ENCODE results near the gene MRI1. TPM values are rescaled to one million over a fixed set of nuclear protein-coding genes. Genes with fewer than 3 reads are reported as not detected.

Gene MRI1
- total and polyA plus RNA-seq, 4 donors = 16.3 to 50.0 (median 17.7) TPM

DNA sequence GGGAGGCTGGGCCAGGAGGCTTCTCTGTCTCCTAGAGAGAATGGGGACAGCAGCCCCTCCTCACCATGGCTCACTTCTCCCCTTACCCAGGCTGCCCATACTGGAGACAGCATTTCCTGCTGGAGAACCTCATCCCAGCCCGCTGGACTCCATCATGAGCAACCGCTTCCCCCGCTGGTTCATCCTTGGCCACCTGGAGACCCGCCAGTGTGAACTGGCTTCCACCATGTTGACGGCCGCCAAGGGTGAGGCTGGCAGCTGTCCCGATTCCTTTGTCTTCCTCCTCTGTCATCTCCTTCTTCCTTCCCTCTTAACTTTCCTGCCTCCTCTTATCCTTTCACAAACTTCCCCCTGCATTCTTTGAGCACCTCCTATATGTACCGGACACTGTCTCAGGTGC, 58.9 kb downstream of the MRI1 start:
- Histone ChIP-seq H3K9me3 (ENCODE audit: control insufficient read depth in 4 of 4, low read length in 3 of 4) (no peaks in the 10 kb centered on the region), H3K36me3 (ENCODE audit: control insufficient read depth in 4 of 4, insufficient read depth in 3 of 4, low read depth in 1 of 4, low read length in 3 of 4) (peaks cover 0 to 1% (median 0%) of the 10 kb centered on the region in 4 donors), H3K27me3 (ENCODE audit: control insufficient read depth in 4 of 4, insufficient read depth in 4 of 4, low read length in 3 of 4) (no peaks in the 10 kb centered on the region), H3K9ac (ENCODE audit: low read depth in 1 of 2, low read length in 2 of 2) (no peak overlapping the region), H3K27ac (ENCODE audit: low read depth in 1 of 2, low read length in 2 of 2) (no peak overlapping the region), H3K4me3 (ENCODE audit: low read depth in 1 of 3, low read length in 3 of 3) (no peak overlapping the region), H3K4me1 (ENCODE audit: control insufficient read depth in 4 of 4, insufficient read depth in 4 of 4, low read length in 3 of 4) (no peaks in the 10 kb centered on the region)
- WGBS = 87% methylated on average over 8 of the region's 8 CpGs
- no peak for DNase-seq (ENCODE audit: low spot score)
- no peak for TF ChIP-seq EGR1 (IDR thresholded peaks at IDR 0.05; ENCODE audit: low read depth in 2 of 2)
- no peak for TF ChIP-seq ATF3 (IDR thresholded peaks at IDR 0.05)
- no peak for TF ChIP-seq HNF4G (IDR thresholded peaks at IDR 0.05)
- TF ChIP-seq SP1 (IDR thresholded peaks at IDR 0.05) = no peak
- no peak for TF ChIP-seq ZBTB33 (IDR thresholded peaks at IDR 0.05)
- TF ChIP-seq JUND (IDR thresholded peaks at IDR 0.05) = no peak
- TF ChIP-seq TAF1 (conservative IDR thresholded peaks at IDR 0.05) = no peak
- no peak for TF ChIP-seq CTCF (IDR thresholded peaks at IDR 0.05; ENCODE audit: low read depth, low read length, missing input control)
- no peak for TF ChIP-seq FOXA2 (IDR thresholded peaks at IDR 0.05)
- no peak for TF ChIP-seq GABPA (IDR thresholded peaks at IDR 0.05 in 1 of 2, conservative IDR thresholded peaks at IDR 0.05 in 1 of 2)
- TF ChIP-seq, protein P1, sequence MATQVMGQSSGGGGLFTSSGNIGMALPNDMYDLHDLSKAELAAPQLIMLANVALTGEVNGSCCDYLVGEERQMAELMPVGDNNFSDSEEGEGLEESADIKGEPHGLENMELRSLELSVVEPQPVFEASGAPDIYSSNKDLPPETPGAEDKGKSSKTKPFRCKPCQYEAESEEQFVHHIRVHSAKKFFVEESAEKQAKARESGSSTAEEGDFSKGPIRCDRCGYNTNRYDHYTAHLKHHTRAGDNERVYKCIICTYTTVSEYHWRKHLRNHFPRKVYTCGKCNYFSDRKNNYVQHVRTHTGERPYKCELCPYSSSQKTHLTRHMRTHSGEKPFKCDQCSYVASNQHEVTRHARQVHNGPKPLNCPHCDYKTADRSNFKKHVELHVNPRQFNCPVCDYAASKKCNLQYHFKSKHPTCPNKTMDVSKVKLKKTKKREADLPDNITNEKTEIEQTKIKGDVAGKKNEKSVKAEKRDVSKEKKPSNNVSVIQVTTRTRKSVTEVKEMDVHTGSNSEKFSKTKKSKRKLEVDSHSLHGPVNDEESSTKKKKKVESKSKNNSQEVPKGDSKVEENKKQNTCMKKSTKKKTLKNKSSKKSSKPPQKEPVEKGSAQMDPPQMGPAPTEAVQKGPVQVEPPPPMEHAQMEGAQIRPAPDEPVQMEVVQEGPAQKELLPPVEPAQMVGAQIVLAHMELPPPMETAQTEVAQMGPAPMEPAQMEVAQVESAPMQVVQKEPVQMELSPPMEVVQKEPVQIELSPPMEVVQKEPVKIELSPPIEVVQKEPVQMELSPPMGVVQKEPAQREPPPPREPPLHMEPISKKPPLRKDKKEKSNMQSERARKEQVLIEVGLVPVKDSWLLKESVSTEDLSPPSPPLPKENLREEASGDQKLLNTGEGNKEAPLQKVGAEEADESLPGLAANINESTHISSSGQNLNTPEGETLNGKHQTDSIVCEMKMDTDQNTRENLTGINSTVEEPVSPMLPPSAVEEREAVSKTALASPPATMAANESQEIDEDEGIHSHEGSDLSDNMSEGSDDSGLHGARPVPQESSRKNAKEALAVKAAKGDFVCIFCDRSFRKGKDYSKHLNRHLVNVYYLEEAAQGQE (IDR thresholded peaks at IDR 0.05) = no peak
- TF ChIP-seq FOXA1 (IDR thresholded peaks at IDR 0.05) = no peak
- no peak for TF ChIP-seq RXRA (IDR thresholded peaks at IDR 0.05)
- no peak for TF ChIP-seq NR2F2 (IDR thresholded peaks at IDR 0.05)

Small RNAs within 50 kb of the gene (small RNA-seq; reads per million reads assigned to genes)
- gene RN7SL619P = not detected

Other genes with a start within 250 kb of the MRI1 start
- 10 to 100 TPM; 18.5 to 35.8 TPM for gene C19orf53, start 9.9 kb downstream of the MRI1 start, total RNA-seq
- 10 to 100 TPM; 83.2 to 88.5 TPM for gene C19orf53, start 9.9 kb downstream of the MRI1 start, polyA plus RNA-seq
- gene ZSWIM4, start 30.9 kb downstream of the MRI1 start, total RNA-seq = 1 to 10 TPM; 1.6 to 2.2 TPM
- gene ZSWIM4, start 30.9 kb downstream of the MRI1 start, polyA plus RNA-seq = under 1 TPM; 0.14 to 0.75 TPM
- gene NANOS3, start 112.6 kb downstream of the MRI1 start, total RNA-seq = not detected
- not detected for gene NANOS3, start 112.6 kb downstream of the MRI1 start, polyA plus RNA-seq
- 1 to 10 TPM in 1 of 2 donors, under 1 TPM in 1; 0.42 to 5.3 TPM for gene BRME1, start 141.6 kb downstream of the MRI1 start, total RNA-seq
- under 1 TPM; 0.46 to 0.51 TPM for gene BRME1, start 141.6 kb downstream of the MRI1 start, polyA plus RNA-seq
- 10 to 100 TPM in 1 of 2 donors, 1 to 10 TPM in 1; 7.4 to 12.0 TPM for gene CC2D1A, start 141.7 kb downstream of the MRI1 start, total RNA-seq
- 10 to 100 TPM in 1 of 2 donors, 1 to 10 TPM in 1; 8.4 to 11.5 TPM for gene CC2D1A, start 141.7 kb downstream of the MRI1 start, polyA plus RNA-seq
- not detected for gene PODNL1, start 173.9 kb downstream of the MRI1 start, total RNA-seq
- gene PODNL1, start 173.9 kb downstream of the MRI1 start, polyA plus RNA-seq = under 1 TPM in 1 of 2 donors, not detected in 1; 0.30 TPM
- 10 to 100 TPM in 1 of 2 donors, 1 to 10 TPM in 1; 3.8 to 10.4 TPM for gene DCAF15, start 188.0 kb downstream of the MRI1 start, total RNA-seq
- 1 to 10 TPM; 2.6 to 7.3 TPM for gene DCAF15, start 188.0 kb downstream of the MRI1 start, polyA plus RNA-seq
- 1 to 10 TPM; 3.7 to 5.6 TPM for gene RFX1, start 241.8 kb downstream of the MRI1 start, total RNA-seq
- 1 to 10 TPM; 1.8 to 3.3 TPM for gene RFX1, start 241.8 kb downstream of the MRI1 start, polyA plus RNA-seq

All from liver (tissue), 10 donors.